HepG2 (cell line): ENCODE data around the gene CCDC93. TPM values are rescaled to one million over a fixed set of nuclear protein-coding genes. Genes with fewer than 3 reads are reported as not detected.

Source experiments
- GMEB1 ChIP-seq: sonication (generic); formaldehyde crosslinking; IDR thresholded peaks from 2 replicates; pipeline ENCODE4 v1.5.1; 2020; ENCODE audit warnings: missing genetic modification reagents, mild to moderate bottlenecking, borderline replicate concordance
- KAT8 ChIP-seq: IDR thresholded peaks from 2 replicates; pipeline ENCODE4 v1.6.1; 2016; ENCODE audit warnings: missing genetic modification reagents, missing compliant biosample characterization
- KIAA2018 ChIP-seq: sonication (generic); formaldehyde crosslinking; IDR thresholded peaks from 2 replicates; pipeline ENCODE4 v1.5.0; 2020; ENCODE audit warnings: mild to moderate bottlenecking, missing genetic modification reagents, borderline replicate concordance
- ZNF337 ChIP-seq: sonication (generic); formaldehyde crosslinking; IDR thresholded peaks from 2 replicates; pipeline ENCODE4 v1.5.1; 2020; ENCODE audit warnings: missing genetic modification reagents, low read depth, mild to moderate bottlenecking, borderline replicate concordance
- ZNF619 ChIP-seq: sonication (generic); formaldehyde crosslinking; IDR thresholded peaks from 2 replicates; pipeline ENCODE4 v1.4.0; 2020; ENCODE audit warnings: mild to moderate bottlenecking, missing genetic modification reagents
- ZNF691 ChIP-seq: sonication (generic); formaldehyde crosslinking; IDR thresholded peaks from 2 replicates; pipeline ENCODE4 v1.4.0; 2020; ENCODE audit warnings: missing genetic modification reagents, low read depth, mild to moderate bottlenecking, borderline replicate concordance
- polyA plus RNA-seq, 8 experiments: library from polyadenylated mRNA; depleted of rRNA in 3 of 8; stranded (reverse) in 7 of 8; unstranded in 1 of 8; fragments of >200 nt; fragmentation: Illumina TruSeq in 4 of 8; extraction: Trizol in 4 of 8; gene quantifications; 2 replicates each; pipeline versions ENCODE4 v1.2.1 to v1.2.3, GENCODE V29; 2011 to 2016; ENCODE audit warnings: low read depth in 4 of 8, missing spikeins in 1 of 8, mixed read lengths in 1 of 8; ENCODE audit not compliant: insufficient read depth in 1 of 8
- total RNA-seq, 5 experiments: library from RNA; depleted of rRNA; stranded (reverse); fragments of >200 nt; fragmentation: Illumina TruSeq; extraction: Trizol; gene quantifications; 2 replicates each; pipeline ENCODE4 v1.2.3, GENCODE V29; 2016; ENCODE audit warnings: low read depth in 1 of 5
- TF ChIP-seq, protein P1 (sequence below): sonication (generic); formaldehyde crosslinking; IDR thresholded peaks from 2 replicates; pipeline ENCODE4 v1.4.0; 2020; ENCODE audit warnings: missing genetic modification reagents, borderline replicate concordance
- TF ChIP-seq, protein P2 (sequence below): sonication (generic); formaldehyde crosslinking; IDR thresholded peaks from 2 replicates; pipeline ENCODE4 v1.4.0; 2020; ENCODE audit warnings: missing genetic modification reagents

Gene CCDC93
- total and polyA plus RNA-seq, 2 of the 13 experiments (the other 11 are each of a cell fraction or from before 2014, with no cell fraction given) = 37.2 to 53.2 TPM

DNA sequence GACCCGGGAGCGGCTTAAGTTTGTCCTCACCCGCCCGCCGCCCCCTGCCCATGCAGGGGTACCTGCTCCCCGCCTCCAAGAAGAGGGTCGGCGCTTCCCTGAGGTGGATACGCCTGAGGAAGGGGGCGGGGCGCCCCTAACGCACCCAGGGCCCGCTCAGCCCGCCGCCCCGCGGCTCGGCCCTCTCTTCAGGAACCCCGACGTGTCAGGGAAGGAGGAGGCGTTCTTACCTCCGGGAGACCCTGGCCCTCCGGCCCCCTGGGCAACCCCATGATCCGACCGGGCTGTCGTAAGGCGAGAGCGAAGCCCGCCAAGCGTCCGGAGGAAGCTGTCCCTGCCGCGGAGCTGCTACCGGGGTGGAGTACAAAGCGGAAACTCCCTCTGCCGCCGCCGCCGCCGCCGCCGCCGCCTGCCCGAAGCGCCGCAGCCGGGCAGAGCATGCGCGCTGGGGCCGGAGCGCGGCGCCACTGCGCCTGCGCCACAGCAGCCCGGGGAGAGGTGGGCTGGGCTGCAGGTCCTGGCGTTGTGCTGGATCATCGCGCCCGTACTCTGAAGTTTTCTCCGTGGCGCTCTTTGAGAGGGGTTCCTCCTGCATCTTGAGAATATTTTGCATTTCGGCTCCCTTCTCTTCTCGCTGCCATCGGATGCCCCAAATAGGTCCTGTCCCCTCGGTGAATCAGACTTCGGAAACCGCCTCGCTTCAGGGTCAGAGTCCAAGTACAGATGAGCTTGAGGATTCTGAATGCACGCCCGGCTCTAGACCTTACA is at the start of gene CCDC93 (continued):
- TF ChIP-seq, protein P1, sequence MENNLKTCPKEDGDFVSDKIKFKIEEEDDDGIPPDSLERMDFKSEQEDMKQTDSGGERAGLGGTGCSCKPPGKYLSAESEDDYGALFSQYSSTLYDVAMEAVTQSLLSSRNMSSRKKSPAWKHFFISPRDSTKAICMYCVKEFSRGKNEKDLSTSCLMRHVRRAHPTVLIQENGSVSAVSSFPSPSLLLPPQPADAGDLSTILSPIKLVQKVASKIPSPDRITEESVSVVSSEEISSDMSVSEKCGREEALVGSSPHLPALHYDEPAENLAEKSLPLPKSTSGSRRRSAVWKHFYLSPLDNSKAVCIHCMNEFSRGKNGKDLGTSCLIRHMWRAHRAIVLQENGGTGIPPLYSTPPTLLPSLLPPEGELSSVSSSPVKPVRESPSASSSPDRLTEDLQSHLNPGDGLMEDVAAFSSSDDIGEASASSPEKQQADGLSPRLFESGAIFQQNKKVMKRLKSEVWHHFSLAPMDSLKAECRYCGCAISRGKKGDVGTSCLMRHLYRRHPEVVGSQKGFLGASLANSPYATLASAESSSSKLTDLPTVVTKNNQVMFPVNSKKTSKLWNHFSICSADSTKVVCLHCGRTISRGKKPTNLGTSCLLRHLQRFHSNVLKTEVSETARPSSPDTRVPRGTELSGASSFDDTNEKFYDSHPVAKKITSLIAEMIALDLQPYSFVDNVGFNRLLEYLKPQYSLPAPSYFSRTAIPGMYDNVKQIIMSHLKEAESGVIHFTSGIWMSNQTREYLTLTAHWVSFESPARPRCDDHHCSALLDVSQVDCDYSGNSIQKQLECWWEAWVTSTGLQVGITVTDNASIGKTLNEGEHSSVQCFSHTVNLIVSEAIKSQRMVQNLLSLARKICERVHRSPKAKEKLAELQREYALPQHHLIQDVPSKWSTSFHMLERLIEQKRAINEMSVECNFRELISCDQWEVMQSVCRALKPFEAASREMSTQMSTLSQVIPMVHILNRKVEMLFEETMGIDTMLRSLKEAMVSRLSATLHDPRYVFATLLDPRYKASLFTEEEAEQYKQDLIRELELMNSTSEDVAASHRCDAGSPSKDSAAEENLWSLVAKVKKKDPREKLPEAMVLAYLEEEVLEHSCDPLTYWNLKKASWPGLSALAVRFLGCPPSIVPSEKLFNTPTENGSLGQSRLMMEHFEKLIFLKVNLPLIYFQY (CRISPR knock-in tag) = peak; percentile 30; the same call in 1 of the 2 replicates
- TF ChIP-seq KIAA2018 (CRISPR knock-in tag) = no peak
- no peak for TF ChIP-seq ZNF337 (CRISPR knock-in tag)
- TF ChIP-seq GMEB1 (CRISPR knock-in tag) = 0 out of 2 replicates have a peak, but pooled peaks have one; percentile 39
- peak; percentile 74 for TF ChIP-seq KAT8 (CRISPR knock-in tag)
- TF ChIP-seq, protein P2, sequence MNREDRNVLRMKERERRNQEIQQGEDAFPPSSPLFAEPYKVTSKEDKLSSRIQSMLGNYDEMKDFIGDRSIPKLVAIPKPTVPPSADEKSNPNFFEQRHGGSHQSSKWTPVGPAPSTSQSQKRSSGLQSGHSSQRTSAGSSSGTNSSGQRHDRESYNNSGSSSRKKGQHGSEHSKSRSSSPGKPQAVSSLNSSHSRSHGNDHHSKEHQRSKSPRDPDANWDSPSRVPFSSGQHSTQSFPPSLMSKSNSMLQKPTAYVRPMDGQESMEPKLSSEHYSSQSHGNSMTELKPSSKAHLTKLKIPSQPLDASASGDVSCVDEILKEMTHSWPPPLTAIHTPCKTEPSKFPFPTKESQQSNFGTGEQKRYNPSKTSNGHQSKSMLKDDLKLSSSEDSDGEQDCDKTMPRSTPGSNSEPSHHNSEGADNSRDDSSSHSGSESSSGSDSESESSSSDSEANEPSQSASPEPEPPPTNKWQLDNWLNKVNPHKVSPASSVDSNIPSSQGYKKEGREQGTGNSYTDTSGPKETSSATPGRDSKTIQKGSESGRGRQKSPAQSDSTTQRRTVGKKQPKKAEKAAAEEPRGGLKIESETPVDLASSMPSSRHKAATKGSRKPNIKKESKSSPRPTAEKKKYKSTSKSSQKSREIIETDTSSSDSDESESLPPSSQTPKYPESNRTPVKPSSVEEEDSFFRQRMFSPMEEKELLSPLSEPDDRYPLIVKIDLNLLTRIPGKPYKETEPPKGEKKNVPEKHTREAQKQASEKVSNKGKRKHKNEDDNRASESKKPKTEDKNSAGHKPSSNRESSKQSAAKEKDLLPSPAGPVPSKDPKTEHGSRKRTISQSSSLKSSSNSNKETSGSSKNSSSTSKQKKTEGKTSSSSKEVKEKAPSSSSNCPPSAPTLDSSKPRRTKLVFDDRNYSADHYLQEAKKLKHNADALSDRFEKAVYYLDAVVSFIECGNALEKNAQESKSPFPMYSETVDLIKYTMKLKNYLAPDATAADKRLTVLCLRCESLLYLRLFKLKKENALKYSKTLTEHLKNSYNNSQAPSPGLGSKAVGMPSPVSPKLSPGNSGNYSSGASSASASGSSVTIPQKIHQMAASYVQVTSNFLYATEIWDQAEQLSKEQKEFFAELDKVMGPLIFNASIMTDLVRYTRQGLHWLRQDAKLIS (CRISPR knock-in tag) = no peak
- no peak for TF ChIP-seq ZNF619 (CRISPR knock-in tag)
- TF ChIP-seq ZNF691 (CRISPR knock-in tag) = peak; percentile 49
